Upper lobe of left lung (tissue), 4 donors: Measurements from ENCODE around the gene EEF2K.

Experiments used
- CTCF ChIP-seq, 6 experiments: fragments of 450-650 bp in 4 of 6; fragments of 200-600 bp in 2 of 6; sonication (generic) in 2 of 6; IDR thresholded peaks; one replicate each; pipeline ENCODE4 v1.5.1; 2016 to 2019; ENCODE audit warnings: antibody characterized with exemption in 6 of 6
- POLR2A ChIP-seq, 4 donors: fragments of 450-650 bp; IDR thresholded peaks; one replicate each; pipeline ENCODE4 v1.5.1; 2016 to 2017; ENCODE audit warnings: antibody characterized with exemption in 4 of 4, mild to moderate bottlenecking in 2 of 4

- TF ChIP-seq CTCF (IDR thresholded peaks at IDR 0.05) (no peak), POLR2A (IDR thresholded peaks at IDR 0.05) (no peak)
Measured at GRCh38 chr16:22225060-22225459, 19.0 kb downstream of the EEF2K start.
